Vagina (tissue), 2 donors: ENCODE results near the gene COL8A2. TPM values are rescaled to one million over a fixed set of nuclear protein-coding genes. Genes with fewer than 3 reads are reported as not detected.

ENCODE experiments used
- DNase-seq, 2 donors: peaks; one replicate each; pipeline ENCODE4 v3.0.0-alpha.2; 2017; ENCODE audit errors: extremely low spot score in 2 of 2
- H3K27ac ChIP-seq: fragments of 200-600 bp; sonication (generic); one replicate; pipeline ENCODE4 v1.5.1; 2019
- H3K27me3 ChIP-seq: fragments of 200-600 bp; sonication (generic); one replicate; pipeline ENCODE4 v1.5.1; 2019
- H3K36me3 ChIP-seq, 2 donors: fragments of 200-600 bp; sonication (generic); one replicate each; pipeline ENCODE4 v1.5.1; 2017 to 2019
- H3K4me1 ChIP-seq: fragments of 200-600 bp; sonication (generic); one replicate; pipeline ENCODE4 v1.5.1; 2019
- H3K4me3 ChIP-seq, 2 donors: fragments of 200-600 bp; sonication (generic); 1 replicate in 1 of 2; 2 replicates in 1 of 2; pipeline ENCODE4 v1.5.1; 2016 to 2019
- H3K9me3 ChIP-seq: fragments of 200-600 bp; sonication (generic); one replicate; pipeline ENCODE4 v1.5.1; 2019
- CTCF ChIP-seq, 3 experiments: fragments of 450-650 bp in 2 of 3; fragments of 200-600 bp in 1 of 3; sonication (generic) in 1 of 3; IDR thresholded peaks; one replicate each; pipeline ENCODE4 v1.5.1; 2017 to 2019; ENCODE audit warnings: antibody characterized with exemption in 3 of 3, mild to moderate bottlenecking in 2 of 3, moderate library complexity in 2 of 3
- POLR2A ChIP-seq, 2 donors: fragments of 450-650 bp; IDR thresholded peaks; one replicate each; pipeline ENCODE4 v1.6.1; 2017; ENCODE audit warnings: antibody characterized with exemption in 2 of 2, mild to moderate bottlenecking in 2 of 2, moderate library complexity in 2 of 2
- POLR2AphosphoS5 ChIP-seq, 2 donors: sonication (generic); formaldehyde crosslinking; IDR thresholded peaks; one replicate each; pipeline ENCODE4 v1.9.0; 2017; ENCODE audit warnings: antibody characterized with exemption in 2 of 2, mild to moderate bottlenecking in 2 of 2, low read depth in 1 of 2; ENCODE audit not compliant: insufficient read depth in 1 of 2
- intact Hi-C: fragments of 100-400 bp; cut with DNase I; formaldehyde crosslinking; loops from one replicate; pipeline ENCODE4 v1.15.1; 2023
- total RNA-seq: library from RNA; depleted of rRNA; stranded (reverse); fragments of >200 nt; gene quantifications from one replicate; pipeline ENCODE4 v1.2.3, GENCODE V29; 2016

Gene COL8A2
- total RNA-seq, 1 donor from 2014 or later: 6.4 TPM

GRCh38 chr1:36081926-36082485, 43.0 kb downstream of the COL8A2 start:
- Histone ChIP-seq H3K27ac (no peak overlapping the region), H3K4me1 (peaks cover 13% of the 10 kb centered on the region), H3K27me3 (no peaks in the 10 kb centered on the region), H3K4me3 (no peak overlapping the region), H3K9me3 (no peaks in the 10 kb centered on the region), H3K36me3 (no peaks in the 10 kb centered on the region)
- TF ChIP-seq POLR2A (IDR thresholded peaks at IDR 0.05) (no peak), CTCF (IDR thresholded peaks at IDR 0.05) (no peak), POLR2AphosphoS5 (IDR thresholded peaks at IDR 0.05; ENCODE audit: insufficient read depth in 1 of 2, low read depth in 1 of 2) (no peak)
- intact Hi-C loops: loop anchor here (5.0 kb wide), 1 partner anchor 155 kb away; no protein-coding TSS in a partner anchor
- no peak for DNase-seq

GRCh38 chr1:36080801-36081200, 44.2 kb downstream of the COL8A2 start:
- intact Hi-C loops: loop anchor here (5.0 kb wide), 1 partner anchor 154 kb away; no protein-coding TSS in a partner anchor
- no peaks in the 10 kb centered on the region for H3K9me3 ChIP-seq
- no peak for DNase-seq
- H3K36me3 ChIP-seq: no peaks in the 10 kb centered on the region
- H3K27me3 ChIP-seq: no peaks in the 10 kb centered on the region
- no peak overlapping the region for H3K27ac ChIP-seq
- no peak for TF ChIP-seq POLR2AphosphoS5 (IDR thresholded peaks at IDR 0.05; ENCODE audit: insufficient read depth in 1 of 2, low read depth in 1 of 2)
- no peak for TF ChIP-seq CTCF (IDR thresholded peaks at IDR 0.05)
- no peak for TF ChIP-seq POLR2A (IDR thresholded peaks at IDR 0.05)
- no peak overlapping the region for H3K4me3 ChIP-seq
- peaks cover 13% of the 10 kb centered on the region for H3K4me1 ChIP-seq

GRCh38 chr1:36080236-36080635, 44.8 kb downstream of the COL8A2 start:
- no peak overlapping the region for H3K4me3 ChIP-seq
- H3K27ac ChIP-seq: no peak overlapping the region
- no peak for DNase-seq
- no peaks in the 10 kb centered on the region for H3K36me3 ChIP-seq
- intact Hi-C loops: loop anchor here (5.0 kb wide), 1 partner anchor 153 kb away; no protein-coding TSS in a partner anchor
- H3K27me3 ChIP-seq: no peaks in the 10 kb centered on the region
- no peaks in the 10 kb centered on the region for H3K9me3 ChIP-seq
- peaks cover 13% of the 10 kb centered on the region for H3K4me1 ChIP-seq
- no peak for TF ChIP-seq CTCF (IDR thresholded peaks at IDR 0.05)
- no peak for TF ChIP-seq POLR2AphosphoS5 (IDR thresholded peaks at IDR 0.05; ENCODE audit: insufficient read depth in 1 of 2, low read depth in 1 of 2)
- no peak for TF ChIP-seq POLR2A (IDR thresholded peaks at IDR 0.05)

DNA sequence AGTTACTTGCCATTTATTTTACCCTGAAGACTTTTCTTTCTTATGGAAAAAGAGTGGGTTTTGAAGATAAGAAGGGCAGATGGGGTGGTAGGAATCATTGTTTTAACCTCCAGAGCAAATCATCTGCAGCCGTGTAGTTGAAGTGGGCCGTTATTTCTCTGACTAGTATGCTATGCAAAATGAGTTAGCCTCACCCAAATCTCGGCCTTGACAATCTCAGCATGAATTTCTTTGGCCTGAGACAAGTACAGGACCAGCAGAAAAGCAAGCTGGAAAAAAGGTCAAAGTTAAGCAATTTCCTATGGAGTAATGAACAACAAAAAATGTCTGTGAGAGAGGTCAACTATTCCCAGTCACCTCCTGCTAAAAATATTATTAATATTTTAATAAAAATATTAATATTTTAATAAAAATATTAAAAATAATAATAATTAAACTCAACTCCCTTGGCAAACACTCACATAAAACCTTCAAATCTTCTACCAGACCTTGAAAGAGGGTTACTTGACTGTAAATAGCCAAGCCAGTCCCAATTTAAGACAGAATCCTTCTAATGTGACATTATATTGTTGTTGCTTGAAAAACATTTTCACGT, 47.9 kb downstream of the COL8A2 start:
- H3K27me3 ChIP-seq: no peaks in the 10 kb centered on the region
- intact Hi-C loops: loop anchor here (5.0 kb wide), 1 partner anchor 505 kb away; the partner anchor contains the start of gene TFAP2E
- H3K9me3 ChIP-seq: no peaks in the 10 kb centered on the region
- DNase-seq: no peak
- no peaks in the 10 kb centered on the region for H3K36me3 ChIP-seq
- TF ChIP-seq CTCF (IDR thresholded peaks at IDR 0.05): no peak
- no peak for TF ChIP-seq POLR2A (IDR thresholded peaks at IDR 0.05)
- H3K4me1 ChIP-seq: no peaks in the 10 kb centered on the region
- H3K4me3 ChIP-seq: no peak overlapping the region
- H3K27ac ChIP-seq: no peak overlapping the region

- H3K36me3 ChIP-seq: no peaks in the 10 kb centered on the region
- intact Hi-C loops: no loop called here
- TF ChIP-seq POLR2AphosphoS5 (IDR thresholded peaks at IDR 0.05; ENCODE audit: insufficient read depth in 1 of 2, low read depth in 1 of 2) (no peak), CTCF (IDR thresholded peaks at IDR 0.05) (no peak), POLR2A (IDR thresholded peaks at IDR 0.05) (no peak)
- H3K4me1 ChIP-seq: no peaks in the 10 kb centered on the region
- H3K4me3 ChIP-seq: no peak overlapping the region
- no peaks in the 10 kb centered on the region for H3K27me3 ChIP-seq
- DNase-seq: no peak
- H3K9me3 ChIP-seq: no peaks in the 10 kb centered on the region
- no peak overlapping the region for H3K27ac ChIP-seq
Observed at GRCh38 chr1:36070349-36070748, 54.7 kb downstream of the COL8A2 start.
